ENCODE data around the gene FCHSD2. TPM values are rescaled to one million over a fixed set of nuclear protein-coding genes. Genes with fewer than 3 reads are reported as not detected.

FCHSD2 gene
- total and polyA plus RNA-seq, 2 of the 8 experiments (the other 6 are each of a cell fraction or from before 2014, with no cell fraction given), result 4.1 to 7.8 TPM

DNA sequence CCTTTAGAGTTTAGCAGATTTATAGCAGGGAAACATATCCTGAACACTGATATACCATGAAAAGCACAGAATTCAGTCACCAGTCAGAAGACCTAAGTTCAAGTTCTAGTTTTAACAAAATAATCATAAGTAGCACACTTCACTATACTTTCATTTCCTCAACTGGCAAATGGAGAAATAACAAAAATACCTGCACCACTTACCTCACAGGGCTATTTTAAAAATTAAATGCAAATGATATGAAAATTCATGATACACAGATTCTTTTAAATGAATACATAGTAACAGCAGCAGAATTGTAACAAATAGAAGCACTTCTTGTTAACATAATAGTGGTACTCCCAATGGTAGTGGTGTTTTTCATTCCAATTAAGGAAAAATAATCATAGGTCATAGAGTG, 139.0 kb downstream of the FCHSD2 start:
- H4K91ac ChIP-seq (replicated peaks; ENCODE audit: insufficient read length, low read length), result no peak overlapping the region
- no peak overlapping the region for H2BK15ac ChIP-seq (ENCODE audit: low read length)
- POLR2A ChIA-PET (ENCODE audit: partially characterized antibody), result no interaction called here
- H3K4ac ChIP-seq (replicated peaks; ENCODE audit: insufficient read length, low read depth, low read length), result no peak overlapping the region
- H3K27me3 ChIP-seq (replicated peaks in 1 of 4; ENCODE audit: control insufficient read depth in 3 of 4, extremely low read depth in 1 of 4, insufficient read depth in 3 of 4, low read length in 3 of 4), result no peaks in the 10 kb centered on the region; a peak in 1 of 7 replicates
- H3K23me2 ChIP-seq (ENCODE audit: low read depth, low read length), result no peaks in the 10 kb centered on the region; the same call in 1 of the 2 replicates
- H2BK20ac ChIP-seq (ENCODE audit: low read length), result no peak overlapping the region
- CTCF ChIA-PET (ENCODE audit: partially characterized antibody), result no interaction called here
- no peak overlapping the region for H2BK120ac ChIP-seq (replicated peaks; ENCODE audit: low read depth, low read length)
- no peak overlapping the region for H3K4me3 ChIP-seq (ENCODE audit: extremely low read depth in 1 of 4, insufficient read depth in 2 of 4, low read depth in 3 of 4, low read length in 4 of 4)
- no peak overlapping the region for H2BK12ac ChIP-seq (ENCODE audit: low read depth, low read length)
- no peak overlapping the region for H3K9ac ChIP-seq (replicated peaks in 1 of 4; ENCODE audit: extremely low read depth in 1 of 4, low read depth in 3 of 4, low read length in 3 of 4)
- no peaks in the 10 kb centered on the region for H3K9me3 ChIP-seq (ENCODE audit: insufficient read depth in 2 of 2, low read depth in 1 of 2, low read length in 1 of 2)
- no peaks in the 10 kb centered on the region for H3K79me2 ChIP-seq (ENCODE audit: control insufficient read depth in 1 of 2, insufficient read depth in 2 of 2, low read length in 2 of 2)
- no peak overlapping the region for H4K5ac ChIP-seq (ENCODE audit: insufficient read length, low read depth, low read length)
- no peaks in the 10 kb centered on the region for H3K36me3 ChIP-seq (ENCODE audit: control insufficient read depth in 2 of 4, insufficient read depth in 4 of 4, low read length in 3 of 4)
- TF ChIP-seq CTCF (IDR thresholded peaks at IDR 0.05; ENCODE audit: control extremely low read depth in 1 of 3, insufficient read depth in 1 of 3, low read depth in 1 of 3, low read length in 3 of 3) (no peak), SIX5 (IDR thresholded peaks at IDR 0.05; ENCODE audit: low read depth, low read length) (no peak), TEAD4 (IDR thresholded peaks at IDR 0.05; ENCODE audit: low read depth, low read length) (no peak), YY1 (IDR thresholded peaks at IDR 0.05; ENCODE audit: low read depth, low read length) (no peak), TAF7 (optimal IDR thresholded peaks at IDR 0.05; ENCODE audit: borderline replicate concordance, low read depth, low read length) (no peak), EZH2 (IDR thresholded peaks at IDR 0.05; ENCODE audit: low read depth, low read length, severe bottlenecking) (no peak), MAX (IDR thresholded peaks at IDR 0.05) (no peak), SIRT6 (IDR thresholded peaks at IDR 0.05; ENCODE audit: low read length) (no peak), EP300 (IDR thresholded peaks at IDR 0.05; ENCODE audit: borderline replicate concordance in 1 of 2, low read depth in 2 of 2, low read length in 2 of 2) (no peak)
- H3K79me1 ChIP-seq (ENCODE audit: low read depth, low read length), result no peaks in the 10 kb centered on the region
- H2BK5ac ChIP-seq (ENCODE audit: low read depth, low read length), result no peak overlapping the region
- no peaks in the 10 kb centered on the region for H3K4me1 ChIP-seq (replicated peaks in 1 of 4; ENCODE audit: control insufficient read depth in 3 of 4, insufficient read depth in 4 of 4, low read length in 3 of 4)
- no peak overlapping the region for H3K18ac ChIP-seq (ENCODE audit: extremely low read depth, low read length)
- H4K20me1 ChIP-seq (replicated peaks in 1 of 2; ENCODE audit: control insufficient read depth in 1 of 2, insufficient read depth in 2 of 2, low read length in 2 of 2), result no peaks in the 10 kb centered on the region
- H3K27ac ChIP-seq (ENCODE audit: low read depth, low read length), result no peak overlapping the region
- H3K14ac ChIP-seq (ENCODE audit: insufficient read length), result no peak overlapping the region
- FAIRE-seq, result no peak
- no peak overlapping the region for H3K56ac ChIP-seq (replicated peaks; ENCODE audit: insufficient read length, low read depth, low read length)
- no peak overlapping the region for H3K4me2 ChIP-seq (ENCODE audit: insufficient read depth in 1 of 2, low read depth in 2 of 2, low read length in 2 of 2)
- H3K23ac ChIP-seq (ENCODE audit: insufficient read length), result no peak overlapping the region
- DNase-seq (ENCODE audit: low read depth in 1 of 2, low spot score in 2 of 2), result no peak
- H4K8ac ChIP-seq (ENCODE audit: extremely low read depth, insufficient read depth, low read length), result no peak overlapping the region
- no peak overlapping the region for H2AFZ ChIP-seq (ENCODE audit: low read length)
- no peak overlapping the region for H2AK5ac ChIP-seq (ENCODE audit: low read depth, low read length)
